Neural progenitor cell (in vitro differentiated cells): ENCODE results near the gene ABCC1.

Experiments
- CTCF ChIP-seq: fragments of 200-600 bp; sonication (generic); IDR thresholded peaks from 2 replicates; pipeline ENCODE4 v1.5.1; 2017; ENCODE audit warnings: antibody characterized with exemption, mild to moderate bottlenecking
- EZH2 ChIP-seq: fragments of 200-600 bp; sonication (generic); IDR thresholded peaks from 2 replicates; pipeline ENCODE4 v1.6.1; 2017; ENCODE audit warnings: antibody characterized with exemption, mild to moderate bottlenecking, moderate library complexity
- EZH2phosphoT487 ChIP-seq: fragments of 200-600 bp; sonication (generic); IDR thresholded peaks from 2 replicates; pipeline ENCODE4 v1.6.1; 2017; ENCODE audit warnings: antibody characterized with exemption

- no peak for TF ChIP-seq CTCF
- TF ChIP-seq EZH2 = no peak
- no peak for TF ChIP-seq EZH2phosphoT487
Measured at GRCh38 chr16:16158082-16158658, 208.8 kb downstream of the ABCC1 start.
